ENCODE results near the gene STRADA. TPM values are rescaled to one million over a fixed set of nuclear protein-coding genes. Genes with fewer than 3 reads are reported as not detected.

Gene STRADA
- total and polyA plus RNA-seq, 2 donors (not counting 3 experiments of a cell fraction or from before 2014, with no cell fraction given), result 47.0 to 53.6 TPM

DNA sequence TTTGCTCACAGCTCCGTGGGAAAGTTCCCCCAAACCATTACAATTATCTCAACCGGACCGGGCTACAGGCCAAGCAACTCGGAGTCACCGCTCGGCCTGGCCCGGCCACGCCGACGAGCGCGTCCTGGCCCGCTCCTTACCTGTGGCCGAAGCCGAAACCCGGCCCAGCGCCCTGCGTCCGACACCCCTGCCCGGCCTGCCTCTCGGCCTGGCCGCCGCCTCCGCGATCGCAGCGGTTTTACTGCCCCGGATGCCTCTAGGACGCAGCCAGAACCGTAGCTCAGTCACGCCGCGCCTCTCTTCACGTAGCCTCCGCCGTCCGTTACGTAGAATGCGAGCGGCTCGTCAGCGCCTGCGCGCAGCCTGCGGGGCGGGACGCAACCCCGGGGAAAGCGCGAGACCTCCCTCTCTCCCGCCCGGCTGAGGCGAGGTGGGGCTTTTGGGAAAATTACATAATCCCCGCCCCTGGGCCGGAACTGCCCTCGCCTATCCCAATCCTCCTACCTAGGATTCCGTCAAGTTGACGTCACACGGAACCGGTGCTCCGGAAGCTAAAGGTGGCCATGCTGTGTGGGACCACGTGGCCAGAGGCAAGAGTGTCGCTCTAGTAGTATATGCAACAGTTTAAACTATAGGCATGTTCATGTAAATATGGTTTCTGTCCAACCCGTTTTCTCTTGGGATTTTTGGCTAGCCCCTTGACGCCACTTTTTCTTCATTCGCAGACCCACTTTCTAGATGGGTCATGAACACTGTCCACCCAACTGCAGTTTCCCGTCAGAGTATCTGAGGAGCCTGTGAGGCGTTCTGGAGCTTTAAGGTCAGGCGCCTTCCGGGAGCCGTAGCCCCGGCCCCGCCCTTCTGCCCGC lies 31.9 kb upstream of the STRADA start, which contains the start of gene CCDC47:
TSS of gene CCDC47 (minus strand) at position 326 of the 869 bp plus-strand sequence. CDS start 7,422 bp downstream, outside the sequence.
- Histone ChIP-seq H3K27me3 (ENCODE audit: control insufficient read depth in 2 of 2, insufficient read depth in 2 of 2, low read length in 2 of 2) (no peaks in the 10 kb centered on the region), H4K20me1 (replicated peaks; ENCODE audit: control insufficient read depth, extremely low read depth, insufficient read depth, low read length) (no peaks in the 10 kb centered on the region), H3K4me1 (ENCODE audit: control insufficient read depth, extremely low read depth, insufficient read depth, low read length) (peaks cover 15% of the 10 kb centered on the region), H3K4me3 (replicated peaks in 1 of 3; ENCODE audit: insufficient read depth in 1 of 3, low read depth in 1 of 3, low read length in 3 of 3) (peak within 1 kb of the TSS; percentile 77 to 94 (median 94)), H3K9me1 (replicated peaks; ENCODE audit: control insufficient read depth, extremely low read depth, insufficient read depth, low read length) (no peaks in the 10 kb centered on the region), H3K36me3 (ENCODE audit: control insufficient read depth in 2 of 2, extremely low read depth in 1 of 2, insufficient read depth in 2 of 2, low read length in 2 of 2) (no peaks in the 10 kb centered on the region), H3K27ac (ENCODE audit: insufficient read depth, low read depth, low read length) (peak within 1 kb of the TSS; percentile 78), H2AFZ (ENCODE audit: low read depth, low read length) (peak within 1 kb of the TSS; percentile 65), H3K9me3 (replicated peaks; ENCODE audit: control insufficient read depth, insufficient read depth, low read length) (no peaks in the 10 kb centered on the region), H3K79me2 (ENCODE audit: control insufficient read depth, insufficient read depth, low read length) (peaks cover 88% of the 10 kb centered on the region), H3K4me2 (ENCODE audit: insufficient read depth, low read length) (peak within 1 kb of the TSS; percentile 98), H3K9ac (replicated peaks; ENCODE audit: extremely low read depth, insufficient read depth, low read length) (peak within 1 kb of the TSS; percentile 90)
- DNase-seq (ENCODE audit: low read depth, low spot score) (peak; percentile 99), FAIRE-seq (peak; percentile 93)
- BruUV-seq (replicated peaks), result no TSS peak
- intact Hi-C loops (cut with micrococcal nuclease) (loop anchor here (1.0 to 2.0 kb wide), 4 partner anchors 32 to 151 kb away; partner anchors contain the start of genes FTSJ3, MAP3K3, PSMC5 and STRADA), dilution Hi-C loops (cut with MboI; ENCODE audit: extremely low pct_ligation_motif_present, low sequenced_read_pairs) (no loop called here)
- TF ChIP-seq POLR2A (IDR thresholded peaks at IDR 0.05; ENCODE audit: low read depth, low read length) (peak; percentile 89), GATA2 (IDR thresholded peaks at IDR 0.05; ENCODE audit: insufficient read depth, insufficient read length, low read depth, low read length) (no peak), POLR2AphosphoS5 (IDR thresholded peaks at IDR 0.05; ENCODE audit: insufficient read depth, low read depth, low read length) (peak; percentile 84), JUN (IDR thresholded peaks at IDR 0.05; ENCODE audit: borderline replicate concordance, insufficient read depth, insufficient read length, low read depth) (peak; percentile 61), MYC (IDR thresholded peaks at IDR 0.05; ENCODE audit: low read depth, low read length) (peak; percentile 100), EZH2 (IDR thresholded peaks at IDR 0.05; ENCODE audit: borderline replicate concordance, low read depth, low read length, severe bottlenecking) (no peak), FOS (IDR thresholded peaks at IDR 0.05; ENCODE audit: borderline replicate concordance, insufficient read depth, low read length) (no peak)
- TF ChIP-seq, protein P1, sequence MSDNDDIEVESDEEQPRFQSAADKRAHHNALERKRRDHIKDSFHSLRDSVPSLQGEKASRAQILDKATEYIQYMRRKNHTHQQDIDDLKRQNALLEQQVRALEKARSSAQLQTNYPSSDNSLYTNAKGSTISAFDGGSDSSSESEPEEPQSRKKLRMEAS (IDR thresholded peaks at IDR 0.05; ENCODE audit: insufficient read depth, insufficient read length), result peak; percentile 100
- TF ChIP-seq, protein P2, sequence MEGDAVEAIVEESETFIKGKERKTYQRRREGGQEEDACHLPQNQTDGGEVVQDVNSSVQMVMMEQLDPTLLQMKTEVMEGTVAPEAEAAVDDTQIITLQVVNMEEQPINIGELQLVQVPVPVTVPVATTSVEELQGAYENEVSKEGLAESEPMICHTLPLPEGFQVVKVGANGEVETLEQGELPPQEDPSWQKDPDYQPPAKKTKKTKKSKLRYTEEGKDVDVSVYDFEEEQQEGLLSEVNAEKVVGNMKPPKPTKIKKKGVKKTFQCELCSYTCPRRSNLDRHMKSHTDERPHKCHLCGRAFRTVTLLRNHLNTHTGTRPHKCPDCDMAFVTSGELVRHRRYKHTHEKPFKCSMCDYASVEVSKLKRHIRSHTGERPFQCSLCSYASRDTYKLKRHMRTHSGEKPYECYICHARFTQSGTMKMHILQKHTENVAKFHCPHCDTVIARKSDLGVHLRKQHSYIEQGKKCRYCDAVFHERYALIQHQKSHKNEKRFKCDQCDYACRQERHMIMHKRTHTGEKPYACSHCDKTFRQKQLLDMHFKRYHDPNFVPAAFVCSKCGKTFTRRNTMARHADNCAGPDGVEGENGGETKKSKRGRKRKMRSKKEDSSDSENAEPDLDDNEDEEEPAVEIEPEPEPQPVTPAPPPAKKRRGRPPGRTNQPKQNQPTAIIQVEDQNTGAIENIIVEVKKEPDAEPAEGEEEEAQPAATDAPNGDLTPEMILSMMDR (IDR thresholded peaks at IDR 0.05; ENCODE audit: extremely low read depth in 1 of 2, insufficient read depth in 1 of 2, low read depth in 1 of 2, low read length in 2 of 2), result no peak
- ChIA-PET POLR2A (interaction anchor here (0.8 to 2.4 kb wide), 6 partner anchors 9 to 152 kb away, joined by 3 to 5 read pairs (median 4); partner anchors contain the start of gene MAP3K3), CTCF (interaction anchor here (0.7 to 2.4 kb wide), 10 partner anchors 9 to 348 kb away, joined by 3 to 9 read pairs (median 4); no protein-coding TSS in a partner anchor)

Data from endothelial cell of umbilical vein (primary cell).